Upper lobe of left lung (tissue), 4 donors: ENCODE data around the gene ARL4D.

ENCODE experiments used
- CTCF ChIP-seq, 6 experiments: fragments of 450-650 bp in 4 of 6; fragments of 200-600 bp in 2 of 6; sonication (generic) in 2 of 6; IDR thresholded peaks; one replicate each; pipeline ENCODE4 v1.5.1; 2016 to 2019; ENCODE audit warnings: antibody characterized with exemption in 6 of 6
- POLR2AphosphoS5 ChIP-seq, 2 donors: sonication (generic); formaldehyde crosslinking; IDR thresholded peaks; one replicate each; pipeline ENCODE4 v1.5.1; 2017; ENCODE audit warnings: antibody characterized with exemption in 2 of 2

- TF ChIP-seq CTCF (IDR thresholded peaks at IDR 0.05): no peak
- TF ChIP-seq POLR2AphosphoS5 (IDR thresholded peaks at IDR 0.05): no peak
Observed at GRCh38 chr17:43409131-43409530, 10.3 kb downstream of the ARL4D start.
